ENCODE data around the gene SHROOM3. TPM values are rescaled to one million over a fixed set of nuclear protein-coding genes. Genes with fewer than 3 reads are reported as not detected.

The SHROOM3 gene
- total RNA-seq, 2 experiments from 2014 or later = not detected

DNA sequence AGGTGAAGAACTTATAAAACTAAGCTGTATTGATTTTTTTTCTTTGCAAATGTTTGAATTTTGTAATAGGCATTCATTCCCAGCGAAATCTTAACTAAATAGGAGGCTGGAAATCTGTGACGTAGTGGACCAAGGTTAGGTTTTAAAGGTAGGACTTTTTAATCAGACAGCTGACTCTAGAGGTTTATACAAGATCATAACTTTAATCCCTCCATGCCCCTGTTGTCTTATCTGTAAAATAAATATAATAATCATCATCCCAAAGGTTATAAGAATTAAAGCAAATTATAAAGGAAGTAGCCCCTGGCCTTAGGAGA is 101.3 kb downstream of the SHROOM3 start:
- Histone ChIP-seq H3K27ac (ENCODE audit: low read depth in 1 of 2, low read length in 2 of 2) (no peak overlapping the region), H3K4me1 (ENCODE audit: insufficient read depth, low read length) (no peaks in the 10 kb centered on the region), H3K27me3 (ENCODE audit: control insufficient read depth in 1 of 2, insufficient read depth in 2 of 2, low read length in 2 of 2) (no peaks in the 10 kb centered on the region), H3K36me3 (ENCODE audit: insufficient read depth, low read length) (no peaks in the 10 kb centered on the region), H3K9me3 (ENCODE audit: control insufficient read depth in 1 of 2, insufficient read depth in 1 of 2, low read length in 2 of 2) (no peaks in the 10 kb centered on the region), H3K4me3 (ENCODE audit: low read length) (no peak overlapping the region)
- DNase-seq = no peak
- ATAC-seq (ENCODE audit: poor library complexity) = no peak
- TF ChIP-seq, protein P1, sequence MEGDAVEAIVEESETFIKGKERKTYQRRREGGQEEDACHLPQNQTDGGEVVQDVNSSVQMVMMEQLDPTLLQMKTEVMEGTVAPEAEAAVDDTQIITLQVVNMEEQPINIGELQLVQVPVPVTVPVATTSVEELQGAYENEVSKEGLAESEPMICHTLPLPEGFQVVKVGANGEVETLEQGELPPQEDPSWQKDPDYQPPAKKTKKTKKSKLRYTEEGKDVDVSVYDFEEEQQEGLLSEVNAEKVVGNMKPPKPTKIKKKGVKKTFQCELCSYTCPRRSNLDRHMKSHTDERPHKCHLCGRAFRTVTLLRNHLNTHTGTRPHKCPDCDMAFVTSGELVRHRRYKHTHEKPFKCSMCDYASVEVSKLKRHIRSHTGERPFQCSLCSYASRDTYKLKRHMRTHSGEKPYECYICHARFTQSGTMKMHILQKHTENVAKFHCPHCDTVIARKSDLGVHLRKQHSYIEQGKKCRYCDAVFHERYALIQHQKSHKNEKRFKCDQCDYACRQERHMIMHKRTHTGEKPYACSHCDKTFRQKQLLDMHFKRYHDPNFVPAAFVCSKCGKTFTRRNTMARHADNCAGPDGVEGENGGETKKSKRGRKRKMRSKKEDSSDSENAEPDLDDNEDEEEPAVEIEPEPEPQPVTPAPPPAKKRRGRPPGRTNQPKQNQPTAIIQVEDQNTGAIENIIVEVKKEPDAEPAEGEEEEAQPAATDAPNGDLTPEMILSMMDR (IDR thresholded peaks at IDR 0.05) = no peak
- no peaks in the 10 kb centered on the region for H3K9me3 Mint-ChIP-seq
- H3K27ac Mint-ChIP-seq = no peak overlapping the region
- no peaks in the 10 kb centered on the region for H3K36me3 Mint-ChIP-seq (ENCODE audit: low read depth)
- H3K4me1 Mint-ChIP-seq (ENCODE audit: low read depth) = no peaks in the 10 kb centered on the region
- CTCF ChIA-PET = no interaction called here
- H3K4me3 Mint-ChIP-seq = no peak overlapping the region
- no peaks in the 10 kb centered on the region for H3K27me3 Mint-ChIP-seq
- POLR2A ChIA-PET = no interaction called here
- intact Hi-C loops (cut with DNase I, micrococcal nuclease) = no loop called here

- intact Hi-C loops (cut with DNase I, micrococcal nuclease) = no loop called here
- no peaks in the 10 kb centered on the region for H3K36me3 Mint-ChIP-seq (ENCODE audit: low read depth)
- ChIA-PET CTCF (no interaction called here), POLR2A (no interaction called here)
- H3K4me3 Mint-ChIP-seq = no peak overlapping the region
- Histone ChIP-seq H3K27me3 (ENCODE audit: control insufficient read depth in 1 of 2, insufficient read depth in 2 of 2, low read length in 2 of 2) (no peaks in the 10 kb centered on the region), H3K27ac (ENCODE audit: low read depth in 1 of 2, low read length in 2 of 2) (no peak overlapping the region), H3K9me3 (ENCODE audit: control insufficient read depth in 1 of 2, insufficient read depth in 1 of 2, low read length in 2 of 2) (no peaks in the 10 kb centered on the region), H3K4me3 (ENCODE audit: low read length) (no peak overlapping the region), H3K36me3 (ENCODE audit: insufficient read depth, low read length) (no peaks in the 10 kb centered on the region), H3K4me1 (ENCODE audit: insufficient read depth, low read length) (no peaks in the 10 kb centered on the region)
- TF ChIP-seq, protein P1 (IDR thresholded peaks at IDR 0.05) = no peak
- peaks cover 2% of the 10 kb centered on the region for H3K9me3 Mint-ChIP-seq
- no peaks in the 10 kb centered on the region for H3K27me3 Mint-ChIP-seq
- H3K4me1 Mint-ChIP-seq (ENCODE audit: low read depth) = no peaks in the 10 kb centered on the region
- no peak for DNase-seq
- no peak for ATAC-seq (ENCODE audit: poor library complexity)
- no peak overlapping the region for H3K27ac Mint-ChIP-seq
Measured at GRCh38 chr4:76538296-76538695, 103.3 kb downstream of the SHROOM3 start.

- H3K36me3 Mint-ChIP-seq (ENCODE audit: low read depth) = no peaks in the 10 kb centered on the region
- DNase-seq (no peak), ATAC-seq (ENCODE audit: poor library complexity) (no peak)
- H3K27me3 Mint-ChIP-seq = no peaks in the 10 kb centered on the region
- TF ChIP-seq, protein P1 (IDR thresholded peaks at IDR 0.05) = no peak
- H3K36me3 ChIP-seq (ENCODE audit: insufficient read depth, low read length) = no peaks in the 10 kb centered on the region
- H3K4me1 ChIP-seq (ENCODE audit: insufficient read depth, low read length) = no peaks in the 10 kb centered on the region
- H3K27ac Mint-ChIP-seq = no peak overlapping the region
- CTCF ChIA-PET = interaction anchor here (1.4 kb wide), 1 partner anchor 11 kb away, joined by 3 read pairs; no protein-coding TSS in a partner anchor
- H3K9me3 ChIP-seq (ENCODE audit: control insufficient read depth in 1 of 2, insufficient read depth in 1 of 2, low read length in 2 of 2) = no peaks in the 10 kb centered on the region
- intact Hi-C loops (cut with DNase I, micrococcal nuclease) = no loop called here
- peaks cover under 1% of the 10 kb centered on the region for H3K4me1 Mint-ChIP-seq (ENCODE audit: low read depth)
- no peak overlapping the region for H3K27ac ChIP-seq (ENCODE audit: low read depth in 1 of 2, low read length in 2 of 2)
- peaks cover 2% of the 10 kb centered on the region for H3K9me3 Mint-ChIP-seq
- H3K4me3 ChIP-seq (ENCODE audit: low read length) = no peak overlapping the region
- H3K27me3 ChIP-seq (ENCODE audit: control insufficient read depth in 1 of 2, insufficient read depth in 2 of 2, low read length in 2 of 2) = no peaks in the 10 kb centered on the region
- H3K4me3 Mint-ChIP-seq = no peak overlapping the region
- POLR2A ChIA-PET = no interaction called here
Measured at GRCh38 chr4:76539979-76540378, 105.0 kb downstream of the SHROOM3 start.
